Loucy (cell line): ENCODE results near the gene CTDSPL.

Experiments
- H2AFZ ChIP-seq: fragments of 200-600 bp; sonication (generic); 2 replicates; pipeline ENCODE4 v1.6.0; 2016; ENCODE audit warnings: antibody characterized with exemption, mild to moderate bottlenecking, low read length, moderate library complexity
- H3F3A ChIP-seq: fragments of 200-600 bp; 2 replicates; pipeline ENCODE4 v1.6.0; 2016; ENCODE audit warnings: antibody characterized with exemption, low read depth, mild to moderate bottlenecking
- H3K27me3 ChIP-seq: fragments of 200-600 bp; sonication (generic); 2 replicates; pipeline ENCODE4 v1.6.1; 2014; ENCODE audit warnings: low read length, mild to moderate bottlenecking; ENCODE audit not compliant: insufficient read depth, poor library complexity, severe bottlenecking
- H3K36me3 ChIP-seq: fragments of 200-600 bp; sonication (generic); 2 replicates; pipeline ENCODE4 v1.6.1; 2016; ENCODE audit warnings: low read length; ENCODE audit not compliant: insufficient read depth
- H3K4me1 ChIP-seq: fragments of 200-600 bp; sonication (generic); 2 replicates; pipeline ENCODE4 v1.5.1; 2014; ENCODE audit warnings: low read length, mild to moderate bottlenecking; ENCODE audit not compliant: insufficient read depth, poor library complexity, severe bottlenecking
- H3K4me2 ChIP-seq: fragments of 200-600 bp; sonication (generic); 2 replicates; pipeline ENCODE4 v1.6.0; 2014; ENCODE audit warnings: antibody characterized with exemption, low read length, low read depth, mild to moderate bottlenecking; ENCODE audit not compliant: poor library complexity, severe bottlenecking
- H3K4me3 ChIP-seq: fragments of 200-600 bp; sonication (generic); 2 replicates; pipeline ENCODE4 v1.5.1; 2014; ENCODE audit warnings: low read length, mild to moderate bottlenecking, mixed read lengths; ENCODE audit not compliant: poor library complexity, severe bottlenecking
- H3K79me2 ChIP-seq: fragments of 200-600 bp; sonication (generic); 2 replicates; pipeline ENCODE4 v1.6.1; 2014; ENCODE audit warnings: low read length; ENCODE audit not compliant: insufficient read depth
- H3K9ac ChIP-seq: fragments of 200-600 bp; sonication (generic); 2 replicates; pipeline ENCODE4 v1.6.0; 2014; ENCODE audit warnings: mild to moderate bottlenecking, low read depth, low read length, moderate library complexity; ENCODE audit not compliant: poor library complexity, severe bottlenecking
- H3K9me2 ChIP-seq: fragments of 200-600 bp; sonication (generic); replicated peaks from 2 replicates; pipeline ENCODE4 v1.6.1; 2016; ENCODE audit warnings: low read depth, low read length, mixed read lengths
- H3K9me3 ChIP-seq: fragments of 200-600 bp; sonication (generic); 2 replicates; pipeline ENCODE4 v1.6.1; 2014; ENCODE audit warnings: mild to moderate bottlenecking, antibody characterized with exemption, low read length, low read depth; ENCODE audit not compliant: insufficient read depth
- H4K20me1 ChIP-seq: fragments of 200-600 bp; sonication (generic); 2 replicates; pipeline ENCODE4 v1.6.0; 2014; ENCODE audit warnings: antibody characterized with exemption, low read length, mild to moderate bottlenecking; ENCODE audit not compliant: insufficient read depth, poor library complexity, severe bottlenecking
- EZH2phosphoT487 ChIP-seq: fragments of 200-600 bp; IDR thresholded peaks from 2 replicates; pipeline ENCODE4 v1.6.1; 2018; ENCODE audit warnings: antibody characterized with exemption, mild to moderate bottlenecking, moderate library complexity, borderline replicate concordance
- TF ChIP-seq, protein P1 (sequence below): fragments of 200-600 bp; sonication (generic); conservative IDR thresholded peaks from 2 replicates; pipeline ENCODE4 v1.5.1; 2014; ENCODE audit warnings: mild to moderate bottlenecking, antibody characterized with exemption, low read length

Gene CTDSPL

GRCh38 chr3:38016410-38016809, 154.7 kb downstream of the CTDSPL start:
- Histone ChIP-seq H3K79me2 (no peaks in the 10 kb centered on the region), H3K4me2 (no peak overlapping the region), H3K9ac (no peak overlapping the region)

GRCh38 chr3:38016847-38017444, 155.3 kb downstream of the CTDSPL start:
- Histone ChIP-seq H3K79me2 (no peaks in the 10 kb centered on the region), H3K36me3 (no peaks in the 10 kb centered on the region), H3K9me2 (no peaks in the 10 kb centered on the region), H3K9ac (no peak overlapping the region), H2AFZ (no peak overlapping the region), H3K4me3 (no peak overlapping the region), H3K4me2 (no peak overlapping the region), H3F3A (no peaks in the 10 kb centered on the region), H3K9me3 (no peaks in the 10 kb centered on the region), H4K20me1 (no peaks in the 10 kb centered on the region), H3K4me1 (no peaks in the 10 kb centered on the region), H3K27me3 (no peaks in the 10 kb centered on the region)
- TF ChIP-seq, protein P1, sequence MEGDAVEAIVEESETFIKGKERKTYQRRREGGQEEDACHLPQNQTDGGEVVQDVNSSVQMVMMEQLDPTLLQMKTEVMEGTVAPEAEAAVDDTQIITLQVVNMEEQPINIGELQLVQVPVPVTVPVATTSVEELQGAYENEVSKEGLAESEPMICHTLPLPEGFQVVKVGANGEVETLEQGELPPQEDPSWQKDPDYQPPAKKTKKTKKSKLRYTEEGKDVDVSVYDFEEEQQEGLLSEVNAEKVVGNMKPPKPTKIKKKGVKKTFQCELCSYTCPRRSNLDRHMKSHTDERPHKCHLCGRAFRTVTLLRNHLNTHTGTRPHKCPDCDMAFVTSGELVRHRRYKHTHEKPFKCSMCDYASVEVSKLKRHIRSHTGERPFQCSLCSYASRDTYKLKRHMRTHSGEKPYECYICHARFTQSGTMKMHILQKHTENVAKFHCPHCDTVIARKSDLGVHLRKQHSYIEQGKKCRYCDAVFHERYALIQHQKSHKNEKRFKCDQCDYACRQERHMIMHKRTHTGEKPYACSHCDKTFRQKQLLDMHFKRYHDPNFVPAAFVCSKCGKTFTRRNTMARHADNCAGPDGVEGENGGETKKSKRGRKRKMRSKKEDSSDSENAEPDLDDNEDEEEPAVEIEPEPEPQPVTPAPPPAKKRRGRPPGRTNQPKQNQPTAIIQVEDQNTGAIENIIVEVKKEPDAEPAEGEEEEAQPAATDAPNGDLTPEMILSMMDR = no peak
- TF ChIP-seq EZH2phosphoT487 = no peak

More at GRCh38 chr3:38016410-38016809, 154.7 kb downstream of the CTDSPL start:
- H3K4me3 ChIP-seq = no peak overlapping the region
- TF ChIP-seq, protein P1 = no peak
- TF ChIP-seq EZH2phosphoT487 = no peak
- H2AFZ ChIP-seq = no peak overlapping the region
- H3K4me1 ChIP-seq = no peaks in the 10 kb centered on the region
- H3K9me3 ChIP-seq = no peaks in the 10 kb centered on the region
- H3K9me2 ChIP-seq = no peaks in the 10 kb centered on the region
- no peaks in the 10 kb centered on the region for H4K20me1 ChIP-seq
- H3K27me3 ChIP-seq = no peaks in the 10 kb centered on the region
- H3F3A ChIP-seq = no peaks in the 10 kb centered on the region
- no peaks in the 10 kb centered on the region for H3K36me3 ChIP-seq

GRCh38 chr3:38017445-38018295, 156.0 kb downstream of the CTDSPL start:
- Histone ChIP-seq H2AFZ (no peak overlapping the region), H3K36me3 (no peaks in the 10 kb centered on the region), H3K4me2 (no peak overlapping the region), H4K20me1 (no peaks in the 10 kb centered on the region), H3K79me2 (no peaks in the 10 kb centered on the region), H3K9ac (no peak overlapping the region), H3K9me2 (no peaks in the 10 kb centered on the region), H3F3A (no peaks in the 10 kb centered on the region), H3K4me1 (no peaks in the 10 kb centered on the region), H3K27me3 (no peaks in the 10 kb centered on the region), H3K9me3 (no peaks in the 10 kb centered on the region), H3K4me3 (no peak overlapping the region)
- TF ChIP-seq, protein P1 = no peak
- no peak for TF ChIP-seq EZH2phosphoT487
